ENCODE data around the gene GFRA4. TPM values are rescaled to one million over a fixed set of nuclear protein-coding genes. Genes with fewer than 3 reads are reported as not detected.

The GFRA4 gene
- total RNA-seq, 6 donors from 2014 or later = not detected

DNA sequence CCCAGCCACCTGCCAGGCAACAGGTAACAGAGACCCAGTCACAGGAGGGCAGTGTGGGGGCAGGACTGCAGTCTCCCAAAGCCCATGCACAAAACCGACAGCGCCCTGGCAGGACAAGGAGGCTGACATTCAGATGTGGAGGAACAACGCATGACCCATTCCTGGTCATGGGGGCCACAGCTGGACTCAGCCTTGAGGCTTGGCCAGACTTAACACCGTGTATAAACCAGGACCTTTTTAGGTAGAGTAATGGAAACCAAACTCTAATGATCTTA is 8.1 kb downstream of the GFRA4 start:
- Histone ChIP-seq H3K9me3 (no peaks in the 10 kb centered on the region), H3K27me3 (peaks cover 0 to 3% (median 2%) of the 10 kb centered on the region in 4 donors), H3K27ac (no peak overlapping the region), H3K4me3 (no peak overlapping the region), H3K4me1 (peaks cover 0 to 1% (median 0%) of the 10 kb centered on the region in 4 donors), H3K36me3 (peaks cover 0 to 6% (median 0%) of the 10 kb centered on the region in 4 donors)
- DNase-seq (no peak), ATAC-seq (ENCODE audit: low FRiP score in 2 of 2) (no peak)
- WGBS, 2 donors = 71 to 80% methylated on average over 4 of the region's 4 CpGs
- TF ChIP-seq POLR2A (IDR thresholded peaks at IDR 0.05) (no peak), POLR2AphosphoS5 (IDR thresholded peaks at IDR 0.05) (no peak), EP300 (IDR thresholded peaks at IDR 0.05) (no peak)
- TF ChIP-seq, protein P1, sequence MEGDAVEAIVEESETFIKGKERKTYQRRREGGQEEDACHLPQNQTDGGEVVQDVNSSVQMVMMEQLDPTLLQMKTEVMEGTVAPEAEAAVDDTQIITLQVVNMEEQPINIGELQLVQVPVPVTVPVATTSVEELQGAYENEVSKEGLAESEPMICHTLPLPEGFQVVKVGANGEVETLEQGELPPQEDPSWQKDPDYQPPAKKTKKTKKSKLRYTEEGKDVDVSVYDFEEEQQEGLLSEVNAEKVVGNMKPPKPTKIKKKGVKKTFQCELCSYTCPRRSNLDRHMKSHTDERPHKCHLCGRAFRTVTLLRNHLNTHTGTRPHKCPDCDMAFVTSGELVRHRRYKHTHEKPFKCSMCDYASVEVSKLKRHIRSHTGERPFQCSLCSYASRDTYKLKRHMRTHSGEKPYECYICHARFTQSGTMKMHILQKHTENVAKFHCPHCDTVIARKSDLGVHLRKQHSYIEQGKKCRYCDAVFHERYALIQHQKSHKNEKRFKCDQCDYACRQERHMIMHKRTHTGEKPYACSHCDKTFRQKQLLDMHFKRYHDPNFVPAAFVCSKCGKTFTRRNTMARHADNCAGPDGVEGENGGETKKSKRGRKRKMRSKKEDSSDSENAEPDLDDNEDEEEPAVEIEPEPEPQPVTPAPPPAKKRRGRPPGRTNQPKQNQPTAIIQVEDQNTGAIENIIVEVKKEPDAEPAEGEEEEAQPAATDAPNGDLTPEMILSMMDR (IDR thresholded peaks at IDR 0.05) = no peak

DNA sequence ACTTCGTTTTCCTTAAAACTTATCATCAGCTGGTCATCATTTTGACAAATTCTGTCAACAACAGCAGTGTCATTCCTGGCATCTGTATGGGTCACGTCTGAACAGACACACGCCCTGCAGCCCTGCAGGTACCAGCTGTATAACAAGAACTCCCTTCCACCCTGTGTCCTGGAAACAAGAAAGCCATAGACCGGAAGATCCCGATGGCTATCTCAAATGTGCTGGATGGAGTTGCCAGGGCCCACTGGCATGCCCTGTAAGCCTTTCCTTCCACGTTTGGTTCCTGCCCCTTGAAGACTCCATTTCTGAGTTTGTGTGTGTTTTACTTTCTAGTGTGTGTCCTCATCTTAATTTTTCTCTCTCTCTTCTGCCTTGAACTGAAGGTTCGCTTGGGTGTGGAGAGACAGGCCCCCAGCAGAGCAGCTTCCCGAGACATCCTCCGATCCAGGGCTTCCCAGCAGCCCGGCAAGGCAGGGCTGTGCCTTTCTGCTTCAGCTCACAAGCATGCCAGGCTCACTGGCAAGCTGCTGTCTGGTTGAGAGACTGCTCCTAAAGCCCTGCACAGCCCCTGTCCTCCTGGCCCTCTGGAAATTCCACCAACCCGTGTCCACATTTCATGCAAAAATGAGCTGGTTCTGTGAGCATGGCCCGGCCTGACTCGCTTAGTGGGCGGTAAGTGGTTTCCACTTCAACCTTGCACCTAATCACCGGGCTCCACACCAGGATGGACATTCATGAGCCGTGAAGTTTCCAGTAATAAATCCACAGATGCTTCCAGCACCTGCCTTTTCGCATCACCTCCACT is 8.7 kb downstream of the GFRA4 start:
- TF ChIP-seq, protein P1 (IDR thresholded peaks at IDR 0.05) = no peak
- TF ChIP-seq POLR2A (IDR thresholded peaks at IDR 0.05) (no peak), EP300 (IDR thresholded peaks at IDR 0.05) (no peak), POLR2AphosphoS5 (IDR thresholded peaks at IDR 0.05) (no peak)
- DNase-seq (no peak), ATAC-seq (ENCODE audit: low FRiP score in 2 of 2) (no peak)
- no peaks in the 10 kb centered on the region for H3K4me1 ChIP-seq
- H3K27me3 ChIP-seq = no peaks in the 10 kb centered on the region
- WGBS, 2 donors = 71 to 89% methylated on average over 10 to 16 of the region's 17 CpGs
- H3K36me3 ChIP-seq = peaks cover 0 to 6% (median 0%) of the 10 kb centered on the region in 4 donors
- H3K27ac ChIP-seq = no peak overlapping the region
- H3K9me3 ChIP-seq = no peaks in the 10 kb centered on the region
- no peak overlapping the region for H3K4me3 ChIP-seq

DNA sequence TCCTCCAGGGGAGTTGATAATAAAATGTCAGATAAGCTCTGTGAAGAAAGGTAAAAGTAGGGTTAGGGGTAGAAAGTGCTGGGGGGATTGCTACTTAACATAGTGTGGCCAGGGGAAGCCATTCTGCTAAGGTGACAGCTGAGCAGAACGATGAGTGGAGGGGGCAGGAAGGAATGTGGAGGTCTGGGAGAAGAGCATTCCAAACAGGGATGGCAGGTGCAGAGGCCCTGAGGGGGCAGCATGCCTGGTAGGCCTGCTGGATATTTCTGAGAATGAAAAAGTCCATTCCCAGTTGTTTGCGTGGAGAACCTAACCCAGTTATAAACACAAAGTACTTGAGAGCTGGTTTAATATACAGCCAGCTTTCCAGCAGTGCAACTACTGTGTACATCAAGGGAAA is 9.3 kb downstream of the GFRA4 start:
- no peak overlapping the region for H3K27ac ChIP-seq

DNA sequence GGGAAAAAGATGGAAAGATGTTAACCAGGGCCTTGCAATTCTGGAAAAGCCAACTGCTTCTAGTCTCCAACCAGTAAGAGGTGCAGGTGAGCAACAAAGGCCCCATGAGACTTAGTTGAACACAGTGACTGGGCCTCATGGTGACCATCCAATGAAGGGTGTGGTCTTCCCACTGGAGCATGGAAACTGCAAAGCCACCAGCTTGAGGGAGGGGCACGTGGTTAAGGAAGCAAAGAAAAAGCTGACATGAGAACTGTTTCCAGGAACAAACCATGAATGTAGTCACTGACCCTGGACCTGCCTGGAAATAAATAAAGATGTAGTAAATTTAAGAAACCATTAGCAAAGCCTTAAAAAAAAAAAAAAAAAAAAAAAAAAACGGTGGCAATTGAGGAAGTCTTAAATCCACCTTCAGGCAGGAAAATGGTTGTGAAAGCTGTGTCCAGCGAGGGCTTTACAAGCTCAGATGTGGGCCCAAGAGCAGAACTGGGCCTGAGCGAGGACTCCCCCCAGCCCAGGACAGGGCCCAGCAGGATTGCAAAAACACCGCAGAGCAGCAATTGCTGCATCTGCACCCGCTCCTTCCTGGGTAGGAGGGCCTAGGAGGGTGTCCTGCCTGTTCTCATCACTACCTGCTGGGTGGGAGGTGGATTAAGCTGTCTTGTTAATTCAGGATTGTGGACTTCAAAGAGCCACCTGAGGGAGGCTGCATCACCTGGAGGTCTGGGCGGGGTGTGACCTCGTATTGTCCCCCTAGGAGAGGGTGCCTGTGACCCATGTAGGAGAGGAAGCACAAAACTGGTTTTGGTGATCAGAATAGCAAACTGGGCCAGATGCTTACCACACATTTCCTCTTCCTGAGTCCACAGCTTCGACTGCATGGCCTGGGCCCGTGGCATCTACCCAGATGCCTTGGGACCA is 10.3 kb downstream of the GFRA4 start:
- Histone ChIP-seq H3K36me3 (peaks cover 0 to 22% (median 8%) of the 10 kb centered on the region in 4 donors), H3K4me1 (no peaks in the 10 kb centered on the region), H3K27ac (no peak overlapping the region), H3K27me3 (no peaks in the 10 kb centered on the region), H3K9me3 (no peaks in the 10 kb centered on the region), H3K4me3 (no peak overlapping the region)
- DNase-seq (no peak), ATAC-seq (ENCODE audit: low FRiP score in 2 of 2) (no peak)
- no peak for TF ChIP-seq POLR2AphosphoS5 (IDR thresholded peaks at IDR 0.05)
- no peak for TF ChIP-seq EP300 (IDR thresholded peaks at IDR 0.05)
- TF ChIP-seq, protein P1 (IDR thresholded peaks at IDR 0.05) = no peak
- TF ChIP-seq POLR2A (IDR thresholded peaks at IDR 0.05) = no peak
- 63 to 65% methylated on average over 9 to 10 of the region's 10 CpGs for WGBS, 2 donors

More for the DNA sequence above, 9.3 kb downstream of the GFRA4 start:
- TF ChIP-seq POLR2AphosphoS5 (IDR thresholded peaks at IDR 0.05) = no peak
- TF ChIP-seq, protein P1 (IDR thresholded peaks at IDR 0.05) = no peak
- no peak for TF ChIP-seq EP300 (IDR thresholded peaks at IDR 0.05)
- TF ChIP-seq POLR2A (IDR thresholded peaks at IDR 0.05) = no peak
- Histone ChIP-seq H3K27me3 (no peaks in the 10 kb centered on the region), H3K4me1 (no peaks in the 10 kb centered on the region), H3K9me3 (no peaks in the 10 kb centered on the region), H3K4me3 (no peak overlapping the region), H3K36me3 (peaks cover 0 to 12% (median 0%) of the 10 kb centered on the region in 4 donors)
- ATAC-seq (ENCODE audit: low FRiP score in 2 of 2) (no peak), DNase-seq (no peak)
- 54 to 66% methylated on average over 2 of the region's 2 CpGs for WGBS, 2 donors

Data from upper lobe of left lung (tissue), 6 donors.